GM23248 (cell line): Measurements from ENCODE around the gene MEX3D.

Source experiments
- EZH2 ChIP-seq: fragments of 200-600 bp; sonication (generic); IDR thresholded peaks from 2 replicates; pipeline ENCODE4 v1.6.1; 2018; ENCODE audit warnings: antibody characterized with exemption, mild to moderate bottlenecking; ENCODE audit not compliant: insufficient read depth, poor library complexity, severe bottlenecking
- EZH2phosphoT487 ChIP-seq: fragments of 200-600 bp; sonication (generic); IDR thresholded peaks from 2 replicates; pipeline ENCODE4 v1.6.1; 2018; ENCODE audit warnings: antibody characterized with exemption, moderate library complexity, mild to moderate bottlenecking, low read depth; ENCODE audit not compliant: insufficient read depth

DNA sequence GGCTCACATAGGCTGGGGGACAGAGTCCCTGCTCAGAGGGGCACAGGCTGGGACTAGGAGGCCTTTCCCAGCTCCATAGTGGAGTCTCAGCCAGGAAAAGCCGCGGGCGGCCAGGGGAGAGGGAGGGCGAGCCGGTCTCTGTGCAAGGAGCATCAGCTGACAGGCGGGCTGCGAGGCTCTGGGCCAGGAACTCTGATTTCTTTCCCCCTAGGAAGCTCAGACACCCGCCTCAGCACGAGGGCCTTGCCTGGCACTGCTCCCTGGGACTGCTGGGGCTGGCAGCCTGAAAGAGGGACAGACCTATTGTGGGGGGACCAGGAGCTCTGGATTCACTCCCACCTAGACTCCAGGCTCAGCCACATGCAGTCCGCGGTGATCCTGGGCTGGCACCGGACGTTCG, 46.5 kb downstream of the MEX3D start:
- no peak for TF ChIP-seq EZH2phosphoT487
- no peak for TF ChIP-seq EZH2
